HG03139 (cell line): ENCODE data around the gene KLF17.

ENCODE experiments used
- ATAC-seq: cut with Tn5 transposase; IDR thresholded peaks from one replicate; pipeline ENCODE4 v1.9.1; 2021; ENCODE audit not compliant: unreplicated experiment

Gene KLF17, protein sequence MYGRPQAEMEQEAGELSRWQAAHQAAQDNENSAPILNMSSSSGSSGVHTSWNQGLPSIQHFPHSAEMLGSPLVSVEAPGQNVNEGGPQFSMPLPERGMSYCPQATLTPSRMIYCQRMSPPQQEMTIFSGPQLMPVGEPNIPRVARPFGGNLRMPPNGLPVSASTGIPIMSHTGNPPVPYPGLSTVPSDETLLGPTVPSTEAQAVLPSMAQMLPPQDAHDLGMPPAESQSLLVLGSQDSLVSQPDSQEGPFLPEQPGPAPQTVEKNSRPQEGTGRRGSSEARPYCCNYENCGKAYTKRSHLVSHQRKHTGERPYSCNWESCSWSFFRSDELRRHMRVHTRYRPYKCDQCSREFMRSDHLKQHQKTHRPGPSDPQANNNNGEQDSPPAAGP

GRCh38 chr1:44118682-44119081 is at the start of gene KLF17:
TSS of gene KLF17 (plus strand) at chr1:44118821. CDS start at chr1:44118908, 87 bp downstream.
- no peak for ATAC-seq

DNA sequence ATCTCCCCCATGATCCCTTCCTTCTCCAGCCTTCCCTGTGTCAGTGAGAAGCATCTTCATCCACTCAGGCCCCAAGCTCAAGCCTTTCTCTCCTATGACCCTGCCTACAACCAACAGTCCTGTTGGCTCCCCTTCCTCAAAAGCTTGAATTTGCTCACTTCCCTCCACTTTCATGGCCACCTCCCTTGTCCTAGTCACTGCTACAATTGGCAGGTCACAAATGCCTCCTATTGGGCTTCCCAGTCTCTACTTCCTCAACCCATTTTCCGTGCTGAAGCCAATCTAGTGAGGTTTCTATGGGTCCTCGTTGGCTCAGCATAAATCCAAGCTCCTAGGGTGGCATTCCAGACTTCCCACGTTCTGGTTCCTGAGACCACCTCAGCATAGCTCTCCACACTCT is 47.2 kb upstream of the KLF17 start:
- no peak for ATAC-seq

DNA sequence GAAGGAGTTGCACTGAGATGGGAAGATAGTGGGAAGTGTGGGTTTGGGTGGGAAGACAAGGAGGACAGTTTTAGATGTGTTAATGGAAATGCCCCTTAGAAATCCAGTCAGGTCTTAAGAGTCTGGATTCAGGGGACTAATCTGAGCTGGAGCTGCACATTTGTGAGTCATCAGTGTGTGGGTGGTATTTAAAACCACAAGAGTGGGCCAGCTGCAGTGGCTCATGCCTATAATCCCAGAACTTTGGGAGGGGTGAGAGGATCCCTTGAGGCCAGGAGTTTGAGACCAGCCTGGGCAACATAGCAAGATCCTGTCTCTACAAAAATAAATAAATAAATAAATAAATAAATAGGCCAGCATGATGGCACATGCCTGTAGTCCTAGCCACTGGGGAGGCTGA is 46.4 kb upstream of the KLF17 start:
- ATAC-seq = no peak

DNA sequence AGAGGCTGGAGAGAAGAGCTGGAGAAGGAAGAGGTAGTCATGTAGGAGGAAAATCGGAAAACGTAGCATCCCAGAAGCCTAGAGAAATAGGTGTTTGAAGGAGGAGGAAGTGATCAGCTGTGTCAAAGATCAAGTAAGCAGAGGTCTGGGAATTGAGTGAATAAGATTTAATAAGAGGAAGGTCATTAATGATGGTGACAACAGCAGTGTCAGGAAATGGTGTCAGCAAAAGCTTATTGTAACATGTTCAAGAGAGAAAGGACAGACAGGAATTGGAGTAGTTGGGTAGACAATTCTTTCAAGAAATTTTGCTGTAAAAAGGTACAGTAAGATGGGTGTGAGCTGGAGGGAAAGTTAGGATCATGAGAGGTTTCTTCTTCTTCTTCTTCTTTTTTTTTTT is 45.8 kb upstream of the KLF17 start:
- no peak for ATAC-seq

DNA sequence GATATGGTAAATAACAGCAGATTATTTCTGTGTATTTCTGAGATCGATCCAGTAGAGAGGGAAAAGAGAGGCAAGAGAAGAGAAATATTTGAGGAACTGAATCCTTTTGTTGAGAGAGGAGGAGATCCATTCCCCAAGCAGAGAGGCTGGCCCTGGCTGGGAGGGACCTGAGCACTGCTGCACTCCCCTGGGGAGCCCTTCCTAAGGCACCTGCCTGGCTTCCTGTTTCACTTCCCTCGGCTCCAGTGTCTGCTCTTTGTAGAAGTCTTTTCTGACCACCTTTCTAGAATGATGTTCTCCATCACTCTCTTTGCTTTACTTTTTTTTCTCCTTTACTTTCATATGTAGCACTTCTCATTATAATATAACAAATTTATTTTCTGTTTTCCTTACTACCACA is 45.1 kb upstream of the KLF17 start:
- no peak for ATAC-seq

DNA sequence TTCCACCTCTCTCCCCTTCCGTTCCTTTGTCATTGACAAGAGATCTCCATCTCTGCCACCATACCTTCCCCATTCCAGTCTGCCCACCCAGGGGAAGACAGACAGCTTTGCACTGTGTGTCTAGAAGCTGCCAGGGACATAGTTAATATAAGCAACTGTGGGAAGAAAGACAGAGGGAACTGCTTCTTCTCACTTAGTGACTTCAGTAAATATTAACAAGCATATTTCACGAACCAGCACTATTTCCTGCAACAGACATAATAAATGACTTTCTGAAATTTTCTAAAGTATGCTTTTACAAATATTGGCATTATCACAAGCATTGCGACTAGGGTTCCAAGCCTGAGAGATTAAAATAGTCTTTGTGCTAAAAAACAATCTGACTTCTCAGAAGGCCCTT is 44.2 kb upstream of the KLF17 start:
- no peak for ATAC-seq

GRCh38 chr1:44076066-44076465 is 42.6 kb upstream of the KLF17 start:
- ATAC-seq = no peak

DNA sequence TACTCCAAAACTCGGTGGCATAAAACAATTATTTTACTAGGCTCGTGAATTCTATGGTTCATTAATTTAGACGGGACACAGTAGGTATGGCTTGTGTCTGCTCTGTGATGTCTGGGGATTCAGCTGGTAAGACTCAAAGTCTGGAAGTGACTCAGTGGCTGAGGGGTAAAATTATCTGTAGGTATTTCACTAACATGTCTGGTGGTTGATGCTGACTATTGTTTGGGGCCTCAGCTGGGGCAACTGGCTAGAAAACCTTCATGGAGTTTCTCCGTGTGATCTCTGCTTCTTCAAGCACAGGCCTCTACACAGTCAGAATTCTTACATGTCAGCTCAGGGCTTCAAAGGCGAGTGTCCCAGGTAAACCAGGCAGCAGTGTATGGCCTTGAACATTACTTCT is 41.2 kb upstream of the KLF17 start:
- no peak for ATAC-seq

DNA sequence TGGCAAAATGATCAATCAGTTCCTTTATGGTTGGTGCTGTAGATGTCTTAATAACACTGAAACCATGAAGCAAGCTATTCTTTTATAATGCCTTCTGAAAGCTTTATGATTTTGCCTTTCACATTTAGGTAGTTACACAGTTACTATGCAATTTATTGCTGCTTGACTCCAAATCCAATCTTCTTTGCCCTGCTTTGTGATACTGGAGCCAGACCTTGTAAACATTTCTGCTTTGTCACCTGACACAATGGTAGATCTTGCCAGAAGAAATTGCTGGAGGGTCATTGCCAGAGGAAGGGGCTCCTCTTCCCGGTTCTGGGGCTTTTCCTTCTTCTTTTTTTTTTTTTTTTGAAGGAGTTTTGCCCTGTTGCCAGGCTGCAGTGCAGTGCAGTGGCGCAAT is 40.5 kb upstream of the KLF17 start:
- ATAC-seq = no peak

DNA sequence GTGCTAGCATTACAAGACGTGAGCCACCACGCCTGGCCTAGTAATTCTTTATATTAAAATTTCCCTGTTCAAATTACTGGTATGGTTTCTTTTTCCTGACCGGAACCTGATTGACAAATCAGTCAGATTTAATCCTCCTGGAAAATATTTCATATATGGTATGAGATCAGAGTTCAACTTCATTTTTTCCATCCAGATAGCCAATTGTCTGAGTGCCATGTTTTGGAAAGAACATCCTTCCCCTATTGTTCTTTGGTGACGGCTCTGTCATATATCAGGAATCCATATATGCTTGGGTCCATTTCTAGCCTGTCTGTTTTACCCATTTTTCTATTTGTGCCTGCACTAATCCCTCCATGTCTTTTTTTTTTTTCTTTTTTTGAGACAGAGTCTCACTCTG is 39.1 kb upstream of the KLF17 start:
- ATAC-seq = no peak

GRCh38 chr1:44084998-44085675 is 33.5 kb upstream of the KLF17 start:
- no peak for ATAC-seq

DNA sequence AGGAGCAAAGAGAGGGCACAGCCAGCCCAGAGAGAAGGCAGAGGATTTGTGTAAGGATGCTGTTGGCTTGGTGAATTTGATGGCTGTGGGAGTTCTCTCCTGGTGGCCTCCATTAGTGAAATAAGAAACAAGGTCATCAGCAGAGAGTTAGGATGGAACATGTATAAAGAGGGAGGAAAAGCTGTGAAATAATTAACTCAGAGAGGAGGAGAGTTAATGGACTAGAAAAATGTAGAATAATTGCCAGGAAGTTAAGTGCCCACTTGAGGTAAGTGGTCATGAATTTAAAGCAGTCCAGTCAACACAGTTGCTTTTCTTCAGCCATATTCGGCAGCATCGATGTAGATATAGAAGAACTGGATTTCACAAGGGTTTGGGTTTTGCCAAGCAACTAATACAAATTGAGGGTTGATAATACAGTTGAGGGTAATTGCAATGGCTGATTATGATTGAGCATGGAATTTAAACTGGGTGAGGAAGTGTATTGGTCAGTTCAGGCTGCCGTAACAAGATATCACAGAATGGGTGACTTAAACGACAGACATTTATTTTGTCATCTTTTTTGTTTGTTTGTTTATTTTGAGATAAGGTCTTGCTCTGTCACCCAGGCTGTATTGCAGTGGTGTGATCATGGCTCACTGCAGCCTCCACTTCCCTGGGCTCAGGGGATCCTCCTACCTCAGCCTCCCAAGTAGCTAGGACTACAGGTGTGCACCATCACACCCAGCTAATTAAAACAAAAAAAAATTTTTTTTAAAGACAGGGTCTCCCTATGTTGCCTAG is 31.7 kb upstream of the KLF17 start:
- no peak for ATAC-seq

DNA sequence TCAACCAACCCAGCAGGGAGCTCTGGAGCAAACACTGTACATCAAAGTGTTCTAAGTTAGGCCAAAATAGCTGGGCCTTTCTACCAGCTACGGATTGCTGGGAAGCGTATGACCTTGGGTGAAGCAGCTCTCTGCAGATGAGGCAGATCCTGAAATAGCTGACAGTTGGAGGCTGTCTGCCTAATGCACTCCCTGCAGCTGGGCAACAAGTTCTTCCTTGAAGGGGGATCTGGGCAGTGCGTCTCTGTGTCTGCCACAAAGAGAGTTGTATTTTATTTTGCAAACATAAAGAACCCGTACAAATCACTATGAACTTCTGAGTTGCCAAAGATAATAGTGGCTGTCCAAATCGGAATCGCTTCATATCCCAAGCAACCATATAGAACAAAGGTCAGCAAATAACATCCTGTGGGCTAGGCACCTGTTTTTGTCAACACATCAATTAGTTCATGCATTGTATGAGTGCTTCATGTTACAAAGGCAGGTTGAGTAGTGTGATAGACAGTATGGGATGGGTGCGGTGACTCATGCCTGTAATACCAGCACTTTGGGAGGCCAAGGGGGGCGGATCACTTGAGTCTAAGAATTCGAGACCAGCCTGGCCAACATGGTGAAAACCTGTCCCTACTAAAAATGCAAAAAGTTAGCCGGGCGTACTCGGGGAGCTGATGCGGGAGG is 29.1 kb upstream of the KLF17 start:
- no peak for ATAC-seq

GRCh38 chr1:44090429-44091252 is 28.0 kb upstream of the KLF17 start:
- ATAC-seq = no peak

DNA sequence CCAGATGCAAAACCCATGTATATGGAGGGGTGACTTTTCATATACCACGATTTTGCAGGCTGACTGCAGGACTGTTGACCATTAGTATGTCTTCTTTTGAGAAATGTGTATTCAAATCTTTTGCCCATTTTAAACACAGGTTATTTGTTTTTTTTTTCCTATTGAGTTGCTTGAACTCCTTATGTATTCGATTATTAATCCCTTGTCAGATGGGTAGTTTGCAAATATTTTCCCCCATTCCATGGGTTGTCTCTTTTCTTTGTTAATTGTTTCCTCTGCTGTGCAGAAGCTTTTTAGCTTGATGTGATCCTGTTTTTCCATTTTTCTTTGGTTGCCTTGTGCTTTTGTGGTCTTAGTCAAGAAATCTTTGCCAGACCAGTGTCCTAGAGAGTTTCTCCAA is 24.6 kb upstream of the KLF17 start:
- no peak for ATAC-seq

DNA sequence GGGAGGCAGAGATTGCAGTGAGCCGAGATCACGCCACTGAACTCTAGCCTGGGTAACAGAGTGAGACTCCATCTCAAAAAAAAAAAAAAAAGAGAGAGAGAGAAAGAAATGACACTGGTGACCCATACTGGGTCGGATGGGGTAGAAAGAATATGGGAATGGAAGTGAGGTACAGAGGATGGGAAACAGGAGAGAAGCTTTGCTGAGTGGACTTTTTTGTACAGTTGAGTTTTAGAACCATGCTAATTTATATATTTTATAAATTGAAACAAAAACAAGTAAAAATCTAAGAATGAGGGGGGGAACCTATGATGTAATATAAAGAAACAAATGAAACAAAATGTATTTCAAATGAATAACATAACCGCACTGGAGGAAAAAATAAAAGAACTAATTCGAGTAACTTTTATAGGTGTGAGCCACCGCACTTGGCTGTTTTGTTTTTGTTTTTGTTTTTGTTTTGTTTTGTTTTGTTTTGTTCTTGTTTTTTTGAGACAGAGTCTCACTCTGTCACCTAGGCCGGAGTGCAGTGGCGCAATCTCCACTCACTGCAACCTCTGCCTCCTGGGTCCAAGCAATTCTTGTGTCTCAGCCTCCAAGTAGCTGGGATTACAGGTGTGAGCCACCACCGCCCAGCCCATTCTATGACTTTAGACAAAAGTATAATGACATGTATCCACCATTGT is 18.3 kb upstream of the KLF17 start:
- ATAC-seq = no peak

- ATAC-seq = no peak
These were observed 17.3 kb upstream of the KLF17 start for GRCh38 chr1:44101328-44101727.

GRCh38 chr1:44103270-44104131 is 15.1 kb upstream of the KLF17 start:
- no peak for ATAC-seq

GRCh38 chr1:44105810-44106209 is 12.8 kb upstream of the KLF17 start:
- no peak for ATAC-seq
